Activated naive CD4-positive, alpha-beta T cell treated with anti-CD3 and anti-CD28 coated beads, Interleukin-2, amount 50 U/mL, for 72 hours (primary cell): Measurements from ENCODE around the gene GFRA1. TPM values are rescaled to one million over a fixed set of nuclear protein-coding genes. Genes with fewer than 3 reads are reported as not detected.

Experiments
- ATAC-seq, 2 donors: fragments of 150-1000 bp; cut with Tn5 transposase; 2 replicates each; pipeline ENCODE4 v1.10.0; 2021; ENCODE audit warnings: mild to moderate bottlenecking in 2 of 2, moderate library complexity in 2 of 2
- DNase-seq, 2 donors: peaks; one replicate each; pipeline ENCODE4 v3.0.0; 2021 to 2022; ENCODE audit warnings: low spot score in 2 of 2
- H3K27ac Mint-ChIP-seq, 2 donors: one replicate each; pipeline ENCODE4 v1.8.0; 2022; ENCODE audit warnings: mild to moderate bottlenecking in 2 of 2, mixed read lengths in 2 of 2
- H3K36me3 Mint-ChIP-seq, 2 donors: one replicate each; pipeline ENCODE4 v1.8.0; 2022; ENCODE audit warnings: mixed read lengths in 2 of 2
- H3K9me3 Mint-ChIP-seq, 2 donors: one replicate each; pipeline ENCODE4 v1.8.0; 2022; ENCODE audit warnings: mixed read lengths in 2 of 2
- total RNA-seq, 2 donors: library from RNA; stranded (reverse); gene quantifications; one replicate each; pipeline ENCODE4 v1.2.3, GENCODE V29; 2022

The GFRA1 gene
- total RNA-seq, result under 1 TPM in 1 of 2 donors, not detected in 1; 0.20 TPM

- H3K36me3 Mint-ChIP-seq, result peaks cover 6 to 13% of the 10 kb centered on the region in 2 donors
- ATAC-seq (peak in 1 of 2 donors; percentile 64), DNase-seq (peak in 1 of 2 donors; percentile 3)
- peaks cover 0 to 3% of the 10 kb centered on the region in 2 donors for H3K9me3 Mint-ChIP-seq
- no peak within 1 kb of the TSS for H3K27ac Mint-ChIP-seq
Observed at GRCh38 chr10:116272440-116273283, at the start of gene GFRA1. Gene GFRA1 (minus strand): TSS chr10:116273206. CDS start chr10:116272029, 1,177 bp downstream.

- Mint-ChIP-seq H3K36me3 (peaks cover 0 to 5% of the 10 kb centered on the region in 2 donors), H3K9me3 (peaks cover 0 to 8% of the 10 kb centered on the region in 2 donors), H3K27ac (no peak overlapping the region)
- ATAC-seq (no peak), DNase-seq (no peak)
Observed at GRCh38 chr10:116316503-116316902, 43.5 kb upstream of the GFRA1 start.

DNA sequence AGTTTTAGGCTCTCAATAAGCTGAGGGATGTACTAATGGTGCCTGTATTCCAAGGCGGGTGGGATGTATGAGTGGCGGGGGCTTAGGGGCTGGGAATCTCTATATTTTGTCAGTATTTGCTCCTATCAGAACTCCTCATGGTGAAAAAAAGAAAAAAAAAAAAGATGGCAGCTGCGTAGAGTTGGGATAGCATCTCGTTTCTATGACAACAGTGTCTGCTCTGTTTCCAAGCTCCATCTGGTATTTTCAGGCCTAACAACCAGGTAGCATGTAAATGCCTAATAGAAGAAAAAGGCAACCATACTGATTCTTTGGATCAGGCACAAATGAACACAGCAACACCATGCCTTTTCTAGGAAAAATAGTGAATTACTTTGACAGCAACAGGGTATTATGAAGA, 39.5 kb upstream of the GFRA1 start:
- ATAC-seq, result no peak
- H3K27ac Mint-ChIP-seq, result no peak overlapping the region

DNA sequence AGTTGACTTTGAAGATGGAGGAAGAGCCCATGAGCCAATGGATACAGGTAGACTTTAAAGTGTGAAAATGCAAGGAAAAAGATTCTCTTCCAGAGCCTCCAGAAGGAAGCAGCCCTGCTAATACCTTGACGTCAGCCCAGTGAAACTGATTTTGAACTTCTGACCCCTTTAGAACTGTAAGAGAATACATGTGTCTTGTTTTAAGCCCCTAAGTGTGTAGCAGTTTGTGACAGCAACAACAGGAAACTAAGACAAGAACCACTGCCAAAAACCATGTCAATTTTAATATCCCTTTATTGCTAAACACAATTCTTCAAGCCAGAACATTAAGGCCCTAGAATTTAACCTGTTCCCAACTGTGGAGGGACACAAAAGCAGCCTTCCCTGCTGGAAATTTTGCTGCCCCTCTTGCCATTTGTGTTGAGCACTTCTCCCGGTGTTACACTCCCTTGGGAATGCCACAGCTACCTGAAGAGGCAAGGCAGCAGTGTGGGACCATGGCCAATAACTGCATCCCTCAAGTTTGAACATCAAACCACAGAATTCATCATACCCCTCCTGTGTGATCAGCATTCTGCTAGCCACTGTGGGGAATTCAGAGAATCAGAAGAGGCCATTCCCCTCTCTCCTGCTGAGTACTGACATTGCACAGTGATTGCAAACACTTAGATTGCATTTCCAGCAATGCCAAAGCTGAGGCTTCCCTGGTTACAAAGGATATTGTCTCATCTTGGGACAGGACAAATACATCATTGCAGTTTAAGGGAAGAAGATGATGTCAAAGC, 38.9 kb upstream of the GFRA1 start:
- Mint-ChIP-seq H3K9me3 (peaks cover 0 to 8% of the 10 kb centered on the region in 2 donors), H3K27ac (no peak overlapping the region), H3K36me3 (peaks cover 0 to 5% of the 10 kb centered on the region in 2 donors)
- DNase-seq (no peak), ATAC-seq (no peak)

More for the DNA sequence above, 39.5 kb upstream of the GFRA1 start:
- DNase-seq, result no peak
- Mint-ChIP-seq H3K36me3 (peaks cover 0 to 5% of the 10 kb centered on the region in 2 donors), H3K9me3 (peaks cover 0 to 8% of the 10 kb centered on the region in 2 donors)

DNA sequence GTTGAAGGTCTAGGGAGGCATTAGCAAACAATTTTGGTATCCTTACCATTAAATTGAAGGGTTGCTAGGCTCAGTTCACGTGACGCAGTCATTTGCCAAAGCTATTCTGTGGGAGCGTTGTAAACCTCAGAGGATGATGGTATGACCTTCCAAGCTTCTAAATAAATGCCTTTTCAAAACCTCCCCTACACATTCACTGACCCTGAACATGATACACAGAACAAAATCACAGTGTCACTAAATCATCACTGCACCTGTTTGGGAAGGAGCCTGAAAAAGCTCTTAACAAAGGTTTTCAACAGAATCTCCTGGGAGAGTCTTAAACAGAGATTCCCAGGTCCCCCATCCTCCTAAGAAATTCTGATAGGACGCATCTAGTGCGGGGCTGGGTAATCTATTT, 38.0 kb upstream of the GFRA1 start:
- ATAC-seq (no peak), DNase-seq (no peak)
- peaks cover 0 to 5% of the 10 kb centered on the region in 2 donors for H3K36me3 Mint-ChIP-seq
- peaks cover 0 to 8% of the 10 kb centered on the region in 2 donors for H3K9me3 Mint-ChIP-seq
- H3K27ac Mint-ChIP-seq, result no peak overlapping the region

GRCh38 chr10:116307455-116307854, 34.4 kb upstream of the GFRA1 start:
- no peak overlapping the region for H3K27ac Mint-ChIP-seq
- H3K9me3 Mint-ChIP-seq, result peaks cover 0 to 3% of the 10 kb centered on the region in 2 donors
- no peak for DNase-seq
- no peak for ATAC-seq
- H3K36me3 Mint-ChIP-seq, result no peaks in the 10 kb centered on the region

GRCh38 chr10:116306847-116307246, 33.8 kb upstream of the GFRA1 start:
- ATAC-seq (no peak), DNase-seq (no peak)
- Mint-ChIP-seq H3K9me3 (peaks cover 0 to 3% of the 10 kb centered on the region in 2 donors), H3K27ac (no peak overlapping the region), H3K36me3 (no peaks in the 10 kb centered on the region)

- ATAC-seq (no peak), DNase-seq (no peak)
- H3K36me3 Mint-ChIP-seq, result no peaks in the 10 kb centered on the region
- no peak overlapping the region for H3K27ac Mint-ChIP-seq
- peaks cover 0 to 3% of the 10 kb centered on the region in 2 donors for H3K9me3 Mint-ChIP-seq
Observed at GRCh38 chr10:116304923-116305322, 31.9 kb upstream of the GFRA1 start.

- DNase-seq, result no peak
- no peak for ATAC-seq
- Mint-ChIP-seq H3K27ac (no peak overlapping the region), H3K9me3 (peaks cover 0 to 10% of the 10 kb centered on the region in 2 donors), H3K36me3 (no peaks in the 10 kb centered on the region)
Observed at GRCh38 chr10:116300542-116300941, 27.5 kb upstream of the GFRA1 start.

DNA sequence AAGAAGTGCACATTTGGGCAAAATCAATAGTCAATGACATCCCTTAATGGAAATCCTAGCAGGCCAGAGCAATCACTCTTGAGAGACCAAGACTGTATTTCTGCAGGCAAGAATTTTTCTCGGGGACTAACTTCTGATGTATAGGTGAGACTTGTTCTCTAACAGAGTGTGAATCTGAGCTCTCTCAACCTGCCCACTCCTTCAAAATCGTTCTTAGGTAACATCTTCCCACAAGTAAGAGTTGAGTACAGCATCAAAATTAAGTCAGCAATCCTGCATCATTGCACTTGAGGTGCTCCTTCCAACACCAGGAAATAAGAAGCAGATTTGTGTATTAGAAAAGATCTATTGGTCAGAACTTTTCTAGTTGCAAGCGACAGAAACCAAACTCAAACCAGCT, 25.6 kb upstream of the GFRA1 start:
- no peaks in the 10 kb centered on the region for H3K36me3 Mint-ChIP-seq
- DNase-seq, result no peak
- peaks cover 0 to 10% of the 10 kb centered on the region in 2 donors for H3K9me3 Mint-ChIP-seq
- no peak for ATAC-seq
- no peak overlapping the region for H3K27ac Mint-ChIP-seq

GRCh38 chr10:116296291-116296721, 23.3 kb upstream of the GFRA1 start:
- no peak for ATAC-seq
- Mint-ChIP-seq H3K9me3 (peaks cover 0 to 10% of the 10 kb centered on the region in 2 donors), H3K36me3 (no peaks in the 10 kb centered on the region), H3K27ac (peak overlapping the region in 1 of 2 donors; percentile 11)
- no peak for DNase-seq

- no peak for DNase-seq
- H3K36me3 Mint-ChIP-seq, result no peaks in the 10 kb centered on the region
- ATAC-seq, result no peak
- peaks cover 0 to 3% of the 10 kb centered on the region in 2 donors for H3K9me3 Mint-ChIP-seq
- no peak overlapping the region for H3K27ac Mint-ChIP-seq
Observed at GRCh38 chr10:116292493-116292892, 19.5 kb upstream of the GFRA1 start.

DNA sequence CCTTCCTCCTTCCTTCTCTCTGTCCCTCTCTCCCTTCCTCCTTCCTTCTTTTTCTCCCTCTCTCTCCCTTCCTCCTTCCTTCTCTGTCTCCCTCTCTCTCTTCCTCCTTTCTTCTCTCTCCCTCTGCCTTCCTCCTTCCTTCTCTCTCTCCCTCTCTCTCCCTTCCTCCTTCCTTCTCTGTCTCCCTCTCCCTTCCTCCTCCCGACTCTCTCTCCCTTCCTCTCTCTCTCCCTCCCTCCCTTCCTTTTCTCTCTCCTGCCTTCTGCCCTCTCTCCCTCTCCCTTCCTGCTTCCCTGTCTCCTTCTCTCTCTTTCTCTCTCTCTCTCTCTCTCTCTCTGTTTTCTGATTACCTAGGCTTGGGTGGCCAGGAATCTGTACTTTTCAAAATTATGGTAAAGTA, 16.6 kb upstream of the GFRA1 start:
- H3K36me3 Mint-ChIP-seq, result no peaks in the 10 kb centered on the region
- H3K9me3 Mint-ChIP-seq, result peaks cover 0 to 3% of the 10 kb centered on the region in 2 donors
- H3K27ac Mint-ChIP-seq, result no peak overlapping the region
- DNase-seq (no peak), ATAC-seq (no peak)

- ATAC-seq, result peak in 1 of 2 donors; percentile 49
- DNase-seq, result no peak
- H3K27ac Mint-ChIP-seq, result no peak overlapping the region
- H3K36me3 Mint-ChIP-seq, result no peaks in the 10 kb centered on the region
- no peaks in the 10 kb centered on the region for H3K9me3 Mint-ChIP-seq
Observed at GRCh38 chr10:116287906-116288501, 15.0 kb upstream of the GFRA1 start.

GRCh38 chr10:116286626-116287200, 13.7 kb upstream of the GFRA1 start:
- H3K36me3 Mint-ChIP-seq, result no peaks in the 10 kb centered on the region
- no peaks in the 10 kb centered on the region for H3K9me3 Mint-ChIP-seq

DNA sequence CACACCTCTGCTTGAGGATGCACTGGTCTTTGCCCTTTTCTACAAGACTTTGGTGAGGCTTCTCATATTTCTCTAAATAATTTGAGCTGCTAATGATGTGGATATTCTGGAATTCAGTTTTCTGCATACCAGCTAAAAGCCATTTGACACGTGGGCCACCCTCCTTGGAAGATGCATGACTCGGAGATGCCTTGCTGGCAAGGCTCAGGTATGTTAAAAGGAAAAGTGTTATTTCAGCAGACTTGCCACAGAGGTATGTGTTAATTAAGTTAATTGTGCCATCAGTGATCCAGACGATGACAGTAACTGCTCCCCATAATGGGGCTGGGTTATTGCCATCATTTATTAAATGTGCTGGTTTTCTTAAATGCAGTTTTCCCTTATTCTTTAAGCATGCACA, 8.8 kb upstream of the GFRA1 start:
- H3K27ac Mint-ChIP-seq, result no peak overlapping the region
- H3K36me3 Mint-ChIP-seq, result no peaks in the 10 kb centered on the region
- DNase-seq (no peak), ATAC-seq (no peak)
- peaks cover 0 to 6% of the 10 kb centered on the region in 2 donors for H3K9me3 Mint-ChIP-seq

More at GRCh38 chr10:116286626-116287200, 13.7 kb upstream of the GFRA1 start:
- DNase-seq (no peak), ATAC-seq (no peak)
- H3K27ac Mint-ChIP-seq, result no peak overlapping the region
